Activated gamma-delta T cell treated with Interleukin-2 at 50 U/mL for 16 hours (primary cell): Measurements from ENCODE around the gene PDE4A.
"Not testable (repeated sequence)": the region's sequence is repeated elsewhere in the genome, so short reads cannot be mapped to it uniquely, and the experiment has no call there.

Experiments used
- DNase-seq: peaks from one replicate; pipeline ENCODE4 v3.0.0-alpha.2; 2020

The PDE4A gene

DNA sequence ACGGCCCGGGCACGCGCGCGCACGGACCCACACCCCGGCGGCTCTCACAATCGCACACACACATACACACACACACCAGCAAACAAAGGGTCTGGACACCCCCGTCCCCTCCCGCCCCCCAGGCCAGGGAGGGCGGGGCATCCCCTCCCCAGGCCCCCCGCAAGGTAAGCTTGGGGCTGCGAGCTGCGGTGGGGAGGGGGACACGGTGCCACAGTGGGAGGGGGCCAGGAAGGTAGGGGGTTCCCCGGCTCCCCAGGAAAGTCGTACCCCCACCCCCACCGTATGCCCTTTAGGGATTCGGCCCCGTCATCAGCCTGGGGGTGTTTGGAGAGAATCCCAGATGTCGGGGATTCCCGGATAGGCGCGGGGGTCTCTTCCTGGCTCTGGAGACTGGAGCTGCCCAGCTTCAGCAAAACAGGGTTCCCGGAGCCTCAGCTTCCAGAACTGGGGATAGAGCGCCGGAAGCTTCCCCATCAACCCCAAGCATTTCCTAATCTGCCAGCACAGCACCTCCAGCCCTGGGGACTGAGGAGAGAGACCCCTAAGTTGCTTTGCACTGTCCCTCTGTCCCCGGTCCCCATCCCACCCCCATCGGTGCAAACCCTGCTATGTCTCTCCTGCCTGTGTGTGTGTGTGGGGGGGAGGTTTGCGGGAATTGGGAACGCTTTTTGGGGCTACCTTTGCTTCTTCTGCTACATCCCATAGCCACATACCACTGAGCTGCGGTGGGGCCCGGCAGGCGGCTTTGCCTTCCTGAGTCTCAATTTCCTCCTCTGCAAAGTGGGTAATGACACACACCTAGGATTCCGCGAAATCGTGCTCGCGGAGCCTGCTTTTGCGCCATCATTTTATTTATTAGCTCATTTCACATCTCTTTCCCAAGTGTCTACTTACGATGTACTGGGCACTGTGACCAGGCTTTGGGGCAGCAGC is 15.2 kb upstream of the PDE4A start:
- DNase-seq: no peak

DNA sequence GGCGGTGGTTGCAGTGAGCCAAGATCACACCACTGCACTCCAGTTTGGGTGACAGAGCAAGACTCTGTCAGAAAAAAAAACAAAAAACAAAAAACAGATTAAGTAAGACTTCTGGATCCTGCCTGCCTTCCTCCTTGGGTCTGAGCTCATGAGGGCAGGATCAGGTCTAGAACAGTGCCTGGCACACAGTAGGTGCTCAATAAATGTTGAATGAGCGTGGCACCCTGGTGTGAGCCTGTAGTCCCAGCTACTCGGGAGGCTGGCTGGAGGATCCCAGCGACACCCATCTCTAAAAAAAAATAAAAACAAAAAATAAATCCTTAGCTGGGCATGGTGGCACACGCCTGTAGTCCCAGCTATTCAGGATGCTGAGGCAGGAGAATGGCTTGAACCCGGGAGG is 14.1 kb upstream of the PDE4A start:
- no peak for DNase-seq

DNA sequence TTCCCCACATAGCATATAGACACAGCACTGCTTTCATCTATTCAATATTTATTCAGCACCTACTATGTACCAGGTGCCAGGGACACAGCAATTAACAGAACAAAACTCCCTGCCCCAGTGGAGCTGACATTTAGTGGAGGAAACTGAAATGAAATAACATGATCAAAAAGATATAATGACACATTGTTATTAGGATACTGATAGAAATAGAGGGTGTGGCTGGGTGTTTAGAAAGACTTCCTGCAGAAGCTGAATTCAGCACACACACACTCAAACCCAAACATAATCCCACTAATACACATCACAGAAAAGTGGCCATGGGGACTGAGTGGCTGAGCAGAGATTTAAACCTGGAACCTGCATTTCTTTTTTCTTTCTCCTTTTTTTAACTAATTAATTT is 13.2 kb upstream of the PDE4A start:
- no peak for DNase-seq

DNA sequence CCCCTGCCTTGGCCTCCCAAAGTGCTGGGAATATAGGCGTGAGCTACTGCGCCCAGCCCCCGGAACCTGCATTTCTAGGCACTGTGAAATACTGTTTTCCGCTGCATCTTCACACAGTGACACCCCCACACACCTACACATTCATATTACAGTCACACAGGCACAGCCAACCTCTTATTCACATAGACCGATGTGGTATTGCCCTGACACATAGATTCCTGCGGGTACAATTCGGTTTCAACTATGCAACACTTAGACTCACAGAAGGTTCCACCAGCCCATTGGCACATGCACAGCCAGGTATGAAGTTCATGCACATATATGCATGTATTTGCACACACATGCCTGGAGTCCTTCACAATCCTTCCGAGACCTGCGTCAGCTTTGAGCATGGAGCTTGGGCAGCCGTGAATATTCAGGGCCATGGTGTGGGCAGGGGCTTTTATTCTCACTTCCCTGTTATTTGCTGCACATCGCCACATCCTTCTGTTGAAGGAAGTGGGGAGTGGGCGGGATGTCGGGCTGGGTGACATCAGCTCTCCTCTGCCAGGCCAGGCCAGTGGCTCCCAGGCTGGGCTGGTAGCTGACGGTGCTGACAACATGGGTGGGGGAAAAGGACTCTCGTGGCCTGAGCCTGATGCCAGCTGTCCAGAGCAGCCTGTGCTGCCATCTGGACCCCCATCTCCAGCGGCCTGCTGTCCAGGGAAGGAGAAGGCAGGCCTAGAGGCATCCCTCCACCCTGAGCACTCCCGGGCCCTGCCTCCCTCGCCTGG is 11.6 kb upstream of the PDE4A start:
- DNase-seq: peak; percentile 51

DNA sequence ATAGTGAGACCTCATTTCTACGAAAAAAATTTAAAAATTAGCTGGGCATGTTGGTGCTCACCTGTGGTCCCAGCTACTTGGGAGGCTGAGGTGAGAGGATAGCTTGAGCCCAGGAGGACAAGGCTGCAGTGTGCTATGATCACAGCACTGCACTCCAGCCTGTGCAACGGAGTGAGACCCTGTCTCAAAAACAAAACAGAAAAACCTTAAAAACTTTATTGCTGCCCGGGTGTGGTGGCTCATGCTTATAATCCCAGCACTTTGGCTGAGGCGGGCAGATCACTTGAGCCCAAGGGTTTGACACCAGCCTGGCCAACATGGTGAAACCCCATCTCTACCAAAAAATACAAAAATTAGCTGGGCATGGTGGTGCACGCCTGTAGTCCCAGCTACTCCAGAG is 9.1 kb upstream of the PDE4A start:
- not testable (repeated sequence) for DNase-seq

DNA sequence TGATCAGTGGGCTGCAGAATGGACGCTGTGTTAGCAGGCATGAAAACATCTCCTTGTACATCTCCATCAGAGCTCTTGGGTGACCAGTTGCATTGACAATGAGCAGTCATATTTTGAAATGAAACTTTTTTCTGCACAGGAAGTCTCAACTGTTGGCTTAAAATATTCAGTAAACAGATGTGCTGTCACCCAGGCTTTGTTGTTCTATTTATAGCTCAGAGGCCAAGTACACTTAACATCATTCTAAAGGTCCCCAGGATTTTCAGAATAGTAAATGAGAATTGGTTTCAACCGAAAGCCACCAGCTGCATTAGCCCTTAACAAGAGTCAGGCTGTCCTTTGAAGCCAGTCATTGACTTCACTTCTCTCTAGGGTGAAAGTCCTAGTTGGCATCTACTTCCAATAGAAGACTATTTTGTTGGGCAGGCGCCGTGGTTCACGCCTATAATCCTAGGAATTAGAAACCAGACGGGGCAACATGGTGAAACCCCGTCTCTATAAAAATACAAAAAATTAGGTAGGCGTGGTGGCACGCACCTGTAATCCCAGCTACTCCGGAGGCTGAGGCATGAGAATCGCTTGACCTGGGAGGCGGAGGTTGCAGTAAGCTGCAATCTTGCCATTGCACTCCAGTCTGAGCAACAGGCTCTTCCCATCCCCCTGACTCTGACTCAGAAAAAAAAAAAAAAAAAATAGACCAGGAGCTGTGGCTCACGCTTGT is 7.9 kb upstream of the PDE4A start:
- no peak for DNase-seq

DNA sequence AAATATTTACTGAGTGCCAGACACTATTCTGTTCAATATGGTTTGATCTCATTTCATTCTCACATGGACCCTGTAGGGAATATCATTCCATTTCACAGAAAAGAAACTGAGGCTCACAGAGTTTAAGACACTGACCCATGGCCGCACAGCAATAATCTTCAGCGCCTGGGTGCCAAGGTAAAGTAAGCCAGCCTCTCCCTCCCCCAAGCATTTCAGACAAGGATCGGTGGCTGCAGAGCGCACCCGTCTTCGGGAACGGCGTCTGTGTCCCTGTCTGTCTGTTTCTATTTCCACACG is 4.3 kb upstream of the PDE4A start:
- no peak for DNase-seq

DNA sequence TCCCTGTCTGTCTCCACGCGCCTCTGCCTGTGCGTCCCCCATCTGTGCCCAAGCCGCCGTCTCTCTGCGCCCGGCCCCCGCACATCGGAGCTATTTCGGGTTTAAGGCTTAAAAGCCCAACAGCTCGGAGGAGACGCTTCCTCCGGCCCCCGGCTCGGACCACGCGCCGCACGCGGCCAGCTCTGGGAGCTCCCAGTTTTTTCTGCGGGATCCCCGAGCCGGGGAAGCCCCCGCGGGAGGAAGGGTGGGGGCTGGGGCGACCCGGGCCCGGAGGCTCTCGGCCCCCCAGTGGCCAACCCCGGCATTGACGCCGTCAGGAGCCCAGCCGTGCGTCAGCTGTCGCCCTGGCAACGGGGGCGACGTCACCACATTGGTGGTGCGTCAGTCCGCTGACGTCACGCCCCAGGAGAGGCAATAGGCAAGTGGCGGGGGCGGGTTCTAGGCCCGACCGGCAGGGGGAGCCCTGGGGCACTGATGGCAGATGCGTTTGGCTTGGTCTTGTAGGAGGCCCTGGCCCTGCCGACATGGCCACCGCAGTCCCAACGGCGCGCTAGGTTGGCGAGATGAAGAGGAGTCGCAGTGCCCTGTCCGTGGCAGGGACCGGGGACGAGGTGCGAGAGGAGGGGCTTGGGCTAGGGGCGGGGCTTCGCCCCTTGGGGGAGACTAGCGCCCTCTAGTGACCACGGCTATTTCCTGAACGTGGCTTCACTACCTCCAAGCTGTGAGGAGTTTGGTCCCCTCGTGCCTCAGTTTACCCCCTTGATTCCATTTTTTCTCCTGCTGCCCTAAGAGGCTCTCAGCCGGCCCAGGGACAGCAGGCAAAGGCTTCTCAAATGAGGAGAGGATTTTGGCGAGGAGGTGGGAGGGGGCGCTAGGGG is 3.7 kb upstream of the PDE4A start:
- DNase-seq: peak; percentile 90

DNA sequence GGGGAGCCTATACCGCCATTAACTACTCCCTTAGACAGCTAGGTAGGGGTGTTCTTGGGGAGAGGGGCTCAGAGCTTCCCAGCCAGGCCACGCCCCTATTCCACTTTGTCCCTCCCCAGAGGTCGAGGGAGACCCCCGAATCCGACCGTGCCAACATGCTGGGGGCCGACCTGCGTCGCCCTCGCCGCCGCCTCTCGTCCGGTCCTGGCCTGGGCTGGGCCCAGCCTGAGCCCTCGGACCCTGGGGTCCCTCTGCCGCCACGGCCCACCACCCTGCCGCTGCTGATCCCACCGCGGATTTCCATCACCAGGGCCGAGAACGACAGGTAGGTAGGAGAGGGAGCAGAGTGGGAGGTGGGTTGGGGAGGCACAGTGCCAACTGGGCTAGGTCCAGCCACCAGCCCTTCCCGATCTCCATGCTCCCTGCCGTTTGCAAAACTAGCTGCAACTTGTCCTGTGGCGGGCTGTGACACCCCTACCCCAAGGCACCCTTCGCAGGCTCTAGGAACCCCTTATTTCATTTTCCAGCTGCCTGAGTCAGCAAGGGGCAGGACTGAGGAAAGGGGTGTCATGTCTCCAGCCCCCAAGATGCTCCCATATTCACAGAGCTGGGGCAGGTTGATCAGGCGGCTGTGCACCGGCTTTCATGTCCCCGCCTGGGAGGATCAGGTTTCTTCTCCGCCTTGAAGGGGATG is 2.6 kb upstream of the PDE4A start:
- no peak for DNase-seq

DNA sequence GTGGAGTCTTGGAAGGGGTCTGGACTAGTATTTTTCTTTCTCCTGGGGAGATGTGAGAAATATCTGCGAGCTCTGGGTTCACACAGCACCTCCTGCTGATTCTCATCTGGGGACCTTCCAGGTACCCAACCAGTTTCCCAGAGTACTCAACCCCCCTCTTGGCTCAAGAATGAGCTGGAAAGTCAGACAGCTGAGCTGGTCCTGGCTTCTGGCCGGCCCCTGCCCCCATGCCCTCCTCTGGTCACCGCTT is 2.2 kb upstream of the PDE4A start:
- no peak for DNase-seq

DNA sequence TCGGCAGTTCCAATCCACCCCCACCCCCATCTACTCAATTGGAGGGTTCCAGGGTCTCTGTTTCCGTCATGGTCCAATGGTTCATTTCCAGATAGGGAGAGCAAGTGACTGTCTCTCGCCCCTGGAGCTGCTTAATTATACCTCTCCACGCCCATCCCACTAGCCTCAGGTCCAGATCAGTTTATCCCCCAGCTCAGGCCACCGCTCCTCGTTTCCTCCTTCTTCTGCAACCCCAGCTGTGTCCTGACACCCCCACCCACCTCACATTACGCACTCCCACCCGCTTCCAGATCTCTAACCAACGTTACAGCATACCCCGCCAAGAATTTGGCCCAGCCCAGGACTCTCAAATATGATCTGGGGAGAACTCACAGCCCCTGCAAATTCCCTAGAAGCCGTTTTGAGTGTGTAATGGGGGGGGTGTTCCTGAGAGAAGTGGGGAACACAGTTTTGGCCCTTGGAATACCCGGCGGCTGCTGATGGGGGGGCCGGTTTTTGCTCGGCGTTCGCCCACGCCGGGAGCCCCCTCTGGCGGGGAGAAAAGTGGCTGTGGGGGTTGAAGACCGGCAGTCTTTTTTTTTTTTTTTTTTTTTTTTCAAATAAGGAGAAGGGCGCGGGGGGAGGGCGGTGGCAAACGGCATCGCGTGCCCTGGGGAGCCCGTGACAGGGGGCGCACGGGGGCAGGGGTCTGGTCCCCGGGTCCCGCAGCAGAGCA is 1.7 kb upstream of the PDE4A start:
- DNase-seq: no peak

DNA sequence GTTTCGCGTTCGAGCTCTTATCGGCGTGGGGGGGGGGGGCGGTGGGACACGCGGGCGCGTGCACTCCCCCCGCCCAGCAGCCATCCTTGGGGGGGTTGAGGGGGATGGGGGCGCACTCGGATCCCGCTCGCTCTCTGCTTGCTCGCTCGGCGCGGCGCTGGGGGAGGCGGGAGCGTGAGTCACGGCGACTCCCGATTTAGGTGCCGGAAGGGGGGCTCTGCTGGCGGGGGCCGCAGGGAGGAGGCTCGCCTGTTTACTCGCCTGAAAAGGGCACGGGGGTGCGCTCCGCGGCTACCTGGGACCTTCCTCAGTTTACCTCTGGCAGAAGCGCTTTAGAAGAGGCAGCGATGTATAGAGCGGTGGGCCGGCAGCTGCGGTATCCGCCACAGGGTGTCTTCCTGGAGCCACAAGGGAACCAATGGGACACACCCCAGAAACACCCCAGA is 1.1 kb upstream of the PDE4A start:
- no peak for DNase-seq

DNA sequence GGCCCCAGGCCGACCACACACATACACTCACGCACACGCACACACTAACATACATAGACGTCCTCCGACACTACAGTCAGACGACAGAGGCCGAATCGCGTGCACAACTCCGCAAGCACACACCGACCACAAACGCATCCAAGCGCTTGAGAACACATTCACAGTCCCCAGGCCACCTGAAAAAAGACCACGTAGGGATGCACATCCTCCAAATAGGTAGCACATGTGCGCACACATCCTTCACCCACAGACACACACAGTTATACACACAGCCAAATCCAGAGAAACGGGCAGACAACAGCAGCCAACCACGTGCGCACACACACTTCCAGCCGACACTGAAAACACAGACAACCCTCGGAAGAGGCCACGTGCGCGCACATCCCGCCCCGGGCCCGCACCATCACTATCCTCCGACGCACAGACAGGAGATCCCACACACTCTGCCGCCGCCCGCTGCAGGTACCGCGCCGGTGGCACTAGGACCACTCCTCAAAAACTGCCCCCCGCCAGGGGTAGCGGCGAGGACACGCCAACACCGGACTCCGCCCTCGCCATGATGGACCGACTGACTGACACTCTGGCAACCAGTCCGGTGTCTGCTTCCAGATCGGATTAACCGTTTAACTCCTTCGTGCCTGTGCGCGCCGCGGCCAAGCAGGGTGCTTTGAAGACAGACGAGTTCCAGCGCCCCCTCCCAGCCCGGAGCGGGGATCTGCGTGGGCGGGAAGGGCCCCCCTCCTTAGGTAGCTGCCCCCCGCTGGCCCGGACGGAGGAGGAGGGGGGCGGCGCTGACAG is 493 bp upstream of the PDE4A start:
- no peak for DNase-seq

DNA sequence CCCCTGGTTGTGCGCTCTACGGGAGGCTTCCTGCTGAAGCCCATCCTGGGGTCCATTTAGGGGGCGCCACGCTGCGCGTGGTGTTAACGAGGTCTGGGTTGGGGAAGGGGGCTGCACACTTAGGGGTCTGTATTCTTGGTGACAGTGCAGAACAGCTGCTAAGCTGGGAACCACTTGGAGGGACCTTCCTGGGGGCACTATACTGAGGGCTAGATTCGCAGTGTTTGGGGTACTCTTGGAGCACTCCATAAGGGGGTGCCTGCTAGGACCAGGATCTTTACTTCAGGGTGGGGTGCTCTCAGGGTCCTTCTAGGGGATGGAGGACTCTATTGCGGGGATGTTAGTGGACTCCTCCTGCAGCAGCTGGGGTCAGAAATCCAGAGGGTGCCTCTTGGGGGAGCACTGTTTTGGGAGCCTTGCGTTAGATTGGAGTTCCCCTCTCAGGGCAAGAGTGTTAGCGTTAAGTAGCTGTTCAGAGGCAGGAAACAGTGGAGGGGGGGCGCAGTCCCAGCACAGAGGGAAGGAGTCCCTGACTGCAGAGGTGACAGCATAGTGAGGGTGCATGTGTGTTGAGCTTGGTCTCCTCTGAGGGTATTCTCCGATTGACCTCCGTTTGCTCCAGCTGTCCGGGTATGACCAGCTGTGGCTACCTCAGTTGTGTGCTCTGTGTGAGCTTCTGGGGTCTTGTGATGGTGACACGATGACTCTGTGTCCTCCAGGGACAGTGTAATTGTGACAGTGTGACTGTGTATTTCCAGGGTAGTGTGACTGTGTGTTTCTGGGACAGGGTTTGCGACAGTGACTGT is 1.1 kb downstream of the PDE4A start:
- DNase-seq: no peak

DNA sequence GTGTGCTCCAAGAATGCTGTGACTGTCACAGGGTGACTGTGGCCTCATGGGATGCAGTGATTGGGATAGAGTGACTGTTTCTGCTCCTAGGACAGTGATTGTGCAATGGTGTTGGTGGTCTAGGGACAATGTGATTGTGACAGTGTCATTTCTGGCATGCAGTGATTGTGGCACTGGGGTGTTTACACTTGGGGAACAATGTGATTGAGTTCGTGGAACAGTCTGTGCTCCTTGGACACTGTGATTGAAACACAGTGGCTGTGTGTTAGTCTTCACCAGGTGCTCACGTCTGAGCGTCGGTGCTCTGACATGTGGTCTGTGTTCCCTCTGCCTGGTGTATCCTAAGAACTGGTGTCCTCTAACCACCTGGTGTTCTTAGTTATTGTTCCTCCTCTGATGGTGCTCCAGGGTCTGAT is 1.7 kb downstream of the PDE4A start:
- DNase-seq: no peak

DNA sequence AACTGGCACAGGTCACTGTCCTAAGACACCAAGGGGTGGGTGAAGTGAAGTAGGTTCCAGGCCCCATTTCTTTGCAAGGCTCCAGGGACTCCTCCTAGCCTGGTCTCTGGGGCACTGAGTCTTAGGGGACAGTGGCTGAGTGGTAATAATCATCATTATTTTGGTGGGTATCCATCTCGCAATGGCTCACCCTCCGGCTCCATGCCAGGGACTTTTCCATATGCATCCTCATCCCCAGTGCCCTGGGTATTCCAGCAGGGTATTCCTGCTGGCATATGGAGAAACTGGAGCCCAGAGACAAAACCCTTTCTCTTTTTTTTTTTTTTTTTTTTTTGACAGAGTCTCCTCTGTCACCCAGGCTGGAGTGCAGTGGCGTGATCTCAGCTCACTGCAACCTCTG is 2.5 kb downstream of the PDE4A start:
- no peak for DNase-seq

DNA sequence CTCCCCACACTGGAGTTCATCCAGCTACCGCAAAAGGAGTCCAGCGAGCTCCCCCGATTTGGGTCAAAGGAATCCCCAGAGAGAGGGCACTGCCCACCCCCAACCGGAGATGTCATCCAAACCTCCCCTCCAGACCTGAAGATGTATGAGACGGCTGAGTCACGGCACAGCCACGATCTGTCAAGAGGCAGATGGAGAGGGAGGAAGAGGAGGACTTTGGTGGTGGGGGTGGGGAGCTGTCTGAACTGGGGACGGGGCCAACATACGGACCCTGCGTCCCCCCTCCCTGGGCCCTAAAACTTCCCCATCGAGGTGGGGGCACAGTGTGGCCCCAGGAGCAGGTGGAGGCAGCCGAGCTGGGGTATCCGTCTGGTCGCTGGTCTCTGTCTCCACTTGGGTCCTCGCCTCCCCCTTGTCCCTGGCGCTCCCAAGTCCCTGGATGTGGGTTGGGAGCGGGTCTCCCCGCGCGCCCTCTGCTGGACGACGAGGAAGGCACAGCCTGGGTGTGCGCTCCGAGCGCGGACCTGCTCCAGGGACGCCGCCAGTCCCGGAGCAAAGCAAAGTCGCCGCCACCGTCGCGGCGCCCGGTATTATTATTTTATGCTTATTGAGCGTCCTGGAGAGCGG is 3.8 kb downstream of the PDE4A start:
- peak; percentile 51 for DNase-seq

DNA sequence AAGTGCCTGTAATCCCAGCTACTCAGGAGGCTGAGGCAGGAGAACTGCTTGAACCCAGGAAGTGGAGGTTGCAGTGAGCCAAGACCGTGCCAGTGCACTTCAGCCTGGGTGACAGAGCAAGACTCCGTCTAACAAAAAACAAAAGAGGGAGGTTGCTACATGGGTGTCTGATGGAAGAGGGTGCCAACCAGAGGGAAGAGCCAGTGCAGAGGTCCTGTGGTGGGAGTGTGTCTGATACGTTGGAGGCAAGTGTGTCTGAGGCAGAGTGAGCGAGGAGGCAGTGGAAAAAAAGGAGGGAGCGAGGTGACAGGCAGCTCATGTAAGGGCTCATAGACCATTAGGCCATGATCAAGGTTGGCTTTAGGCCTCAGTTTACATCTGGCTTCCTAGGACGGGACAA is 6.8 kb downstream of the PDE4A start:
- DNase-seq: no peak

DNA sequence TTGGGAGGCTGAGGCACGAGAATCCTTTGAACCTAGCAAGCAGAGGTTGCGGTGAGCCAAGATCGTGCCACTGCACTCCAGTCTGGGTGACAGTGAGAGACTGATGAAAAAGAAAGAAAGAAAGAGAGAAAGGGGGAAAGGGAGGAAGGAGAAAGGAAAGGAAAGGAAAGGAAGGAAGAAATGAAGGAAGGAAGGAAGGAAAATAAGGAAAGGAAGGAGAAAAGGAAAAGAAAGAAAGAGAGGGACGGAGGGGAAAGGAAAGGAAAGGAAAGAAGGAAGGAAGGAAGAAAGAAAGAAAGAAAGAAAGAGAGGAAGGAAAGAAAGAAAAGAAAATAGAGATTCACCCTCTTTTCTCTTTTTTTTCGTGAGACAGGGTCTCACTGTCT is 8.7 kb downstream of the PDE4A start:
- no peak for DNase-seq
